Fibroblast of skin of back (primary cell): ENCODE data around the gene RPN1.
A peak's percentile ranks its signal among the peaks of the same experiment; 100 is the strongest.
"Not testable (repeated sequence)": the region's sequence is repeated elsewhere in the genome, so short reads cannot be mapped to it uniquely, and the experiment has no call there.

ENCODE experiments used
- DNase-seq: peaks from one replicate; pipeline ENCODE4 v3.0.0-alpha.2; 2013

Gene RPN1

DNA sequence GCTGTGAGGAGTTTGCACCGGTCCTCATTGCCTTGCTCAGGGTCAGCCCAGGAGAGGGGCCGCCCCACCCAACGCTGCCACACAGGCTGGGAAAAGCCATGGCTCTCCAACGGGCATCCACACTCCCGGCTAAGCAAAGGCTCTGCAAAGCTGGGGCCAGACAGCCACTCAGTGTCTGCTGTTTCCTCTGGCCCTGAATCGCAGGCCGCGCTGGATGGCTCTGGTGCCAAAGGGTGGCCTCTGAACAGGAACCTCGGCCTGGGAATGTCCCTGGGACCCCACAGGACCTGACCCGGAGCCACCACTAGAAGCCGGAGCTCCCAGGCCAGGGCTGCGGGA lies 42.9 kb downstream of the RPN1 start:
- DNase-seq = no peak

DNA sequence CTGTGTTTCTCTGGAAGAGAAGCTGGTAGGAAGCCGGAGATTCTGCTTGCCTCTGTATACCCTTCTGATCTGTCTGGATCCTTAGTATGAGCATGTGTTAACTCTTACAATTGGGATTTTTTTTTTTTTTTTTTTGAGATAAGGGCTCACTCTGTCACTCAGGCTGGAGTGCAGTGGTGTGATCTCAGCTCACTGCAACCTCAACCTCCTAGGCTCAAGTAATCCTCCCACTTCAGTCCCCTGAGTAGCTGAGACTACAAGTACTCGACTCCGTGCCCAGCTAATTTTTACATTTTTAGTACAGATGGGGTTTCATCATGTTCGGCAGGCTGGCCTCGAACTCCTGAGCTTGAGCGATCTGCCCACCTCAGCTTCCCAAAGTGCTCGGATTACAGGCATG lies 44.5 kb downstream of the RPN1 start:
- DNase-seq = no peak

DNA sequence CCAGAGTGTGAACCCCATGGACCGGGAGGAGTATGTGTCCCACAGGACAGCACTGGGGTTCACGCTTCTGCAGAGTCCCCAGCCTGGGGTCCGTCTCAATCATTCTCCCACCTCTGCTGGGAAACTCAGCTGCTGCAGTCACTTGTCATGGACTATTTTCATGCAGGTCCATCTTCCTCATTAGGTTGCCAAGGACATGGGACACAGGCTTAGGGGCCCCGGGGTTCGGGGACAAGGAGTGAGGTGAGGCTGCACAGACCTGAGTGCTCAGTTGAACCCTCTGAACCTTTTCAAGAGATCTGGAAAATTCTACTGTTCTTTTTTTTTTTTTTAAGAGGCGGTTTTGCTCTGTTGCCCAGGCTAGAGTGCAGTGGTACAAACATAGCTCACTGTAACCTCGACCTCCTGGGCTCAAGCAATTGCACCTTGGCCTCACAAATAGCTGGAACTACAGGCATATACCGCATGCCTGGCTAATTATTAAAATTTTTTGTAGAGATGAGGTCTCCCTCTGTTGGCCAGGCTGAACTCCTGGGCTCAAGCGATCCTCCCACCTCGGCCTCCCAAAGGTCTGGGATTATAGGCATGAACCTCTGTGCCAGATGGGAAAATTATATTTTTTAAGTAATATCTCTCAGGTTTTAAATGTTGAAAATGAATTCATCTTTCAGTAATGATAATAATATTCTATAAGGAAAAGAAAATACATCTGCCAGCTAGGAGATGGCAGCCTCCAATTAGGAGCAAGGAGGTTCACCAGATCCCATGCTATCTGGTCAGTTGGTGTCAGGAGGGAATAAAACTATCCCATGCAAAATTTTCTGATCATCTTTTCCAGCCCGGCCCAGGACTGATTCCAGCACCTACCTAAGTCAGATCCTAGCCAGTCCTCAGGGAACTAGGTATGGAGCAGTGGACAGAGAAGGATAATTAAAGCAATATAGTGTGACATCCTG lies 45.2 kb downstream of the RPN1 start:
- DNase-seq = no peak

DNA sequence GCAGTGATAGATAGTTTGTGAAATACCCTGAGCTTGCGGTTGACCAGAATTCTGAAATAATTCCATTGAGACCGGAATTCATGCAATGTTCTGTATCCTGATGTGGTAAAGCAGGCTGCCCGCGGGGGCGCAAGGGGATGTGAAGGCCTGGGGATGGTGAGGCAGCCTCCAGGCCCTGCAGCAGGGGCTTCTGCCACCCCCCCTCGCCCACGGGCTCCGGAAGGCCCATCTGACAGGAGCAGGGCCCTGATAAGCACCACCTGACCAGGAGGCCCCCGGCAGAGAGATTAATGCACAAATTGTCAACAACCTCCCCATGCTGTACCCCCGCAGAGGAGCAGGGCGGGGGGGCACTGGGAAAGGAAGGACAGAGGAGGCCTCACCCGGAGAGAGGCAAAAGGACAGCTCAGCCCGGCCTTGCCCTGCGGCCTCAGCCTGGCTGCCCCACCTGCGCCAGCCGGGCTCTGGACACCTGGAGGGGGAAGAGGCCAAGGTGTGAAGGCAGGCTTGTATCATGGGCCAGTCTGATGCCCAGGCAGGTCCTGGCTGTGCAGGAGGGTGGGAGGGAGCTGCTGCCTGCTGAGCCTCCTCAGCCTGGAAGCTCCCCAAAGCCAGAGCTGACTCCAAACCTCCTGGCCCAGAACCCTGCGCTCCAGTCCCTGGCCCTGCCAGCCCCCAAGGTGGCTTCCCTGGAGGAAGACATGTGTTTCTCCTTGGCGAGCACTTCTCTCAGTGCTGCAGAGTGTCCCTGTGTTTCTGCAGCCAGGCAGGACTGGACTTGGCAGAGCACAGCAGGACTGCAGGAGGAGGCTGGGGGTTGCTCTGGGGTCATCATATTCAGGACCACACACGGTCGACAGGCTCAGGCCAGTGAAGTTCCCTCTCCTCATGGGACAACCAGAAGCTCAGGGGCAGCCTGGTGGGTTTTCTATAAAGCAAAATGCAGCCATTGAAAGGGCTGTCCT lies 46.5 kb downstream of the RPN1 start:
- no peak for DNase-seq

DNA sequence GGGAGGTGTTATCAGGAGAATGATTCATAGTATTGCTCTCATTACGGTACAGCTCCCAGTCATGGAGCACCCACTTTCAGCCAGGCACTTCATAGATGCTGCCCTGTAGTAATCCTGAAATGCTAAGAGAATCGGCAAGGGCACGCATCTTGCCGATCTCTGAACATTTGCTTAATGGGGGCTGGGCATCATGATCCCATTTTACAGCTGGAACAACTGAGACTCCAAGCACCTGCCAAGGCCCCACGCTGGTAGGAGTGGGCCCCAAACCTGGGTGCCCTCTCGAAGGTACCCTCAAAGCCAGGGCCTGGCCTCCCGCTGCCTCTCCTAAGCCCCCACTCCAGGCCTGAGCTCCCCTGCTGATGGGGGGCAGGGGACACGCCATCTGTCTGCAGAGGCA lies 47.3 kb downstream of the RPN1 start:
- DNase-seq = no peak

DNA sequence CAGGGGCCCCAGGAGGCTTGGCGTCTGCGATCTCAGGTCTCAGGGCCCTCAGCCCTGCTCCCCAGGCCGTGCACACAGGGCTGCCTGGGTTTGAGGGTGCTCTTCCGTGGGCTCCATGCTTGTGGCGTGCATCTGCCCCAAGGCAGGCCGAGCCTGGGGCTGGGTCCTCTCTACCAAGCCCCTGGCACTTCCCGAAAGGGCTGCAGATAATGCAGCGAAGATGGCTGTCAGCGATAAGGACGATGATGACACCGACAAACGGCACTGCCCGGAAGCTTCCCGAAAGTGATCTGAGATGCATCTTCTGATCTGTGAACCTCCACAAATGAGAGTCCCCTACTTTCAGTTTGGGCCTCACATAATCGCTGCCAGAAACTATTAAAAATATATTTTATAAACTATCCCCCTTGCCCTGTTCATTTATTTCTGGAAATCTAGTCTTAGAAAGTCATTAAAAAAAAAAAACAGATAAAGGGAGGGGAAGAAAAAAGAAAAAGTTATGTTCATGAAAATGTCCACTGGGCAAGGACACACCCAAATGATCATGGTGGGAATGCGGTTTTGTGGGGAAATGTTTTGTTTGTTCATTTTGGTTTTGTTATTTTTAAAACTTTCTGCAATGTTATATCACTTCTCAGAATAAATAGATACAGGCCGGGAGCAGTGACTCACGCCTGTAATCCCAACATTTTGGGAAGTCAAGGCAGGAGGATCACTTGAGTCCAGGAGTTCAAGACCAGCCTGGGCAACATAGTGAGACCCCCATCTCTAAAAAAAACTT lies 51.5 kb downstream of the RPN1 start:
- peak; percentile 53 for DNase-seq

DNA sequence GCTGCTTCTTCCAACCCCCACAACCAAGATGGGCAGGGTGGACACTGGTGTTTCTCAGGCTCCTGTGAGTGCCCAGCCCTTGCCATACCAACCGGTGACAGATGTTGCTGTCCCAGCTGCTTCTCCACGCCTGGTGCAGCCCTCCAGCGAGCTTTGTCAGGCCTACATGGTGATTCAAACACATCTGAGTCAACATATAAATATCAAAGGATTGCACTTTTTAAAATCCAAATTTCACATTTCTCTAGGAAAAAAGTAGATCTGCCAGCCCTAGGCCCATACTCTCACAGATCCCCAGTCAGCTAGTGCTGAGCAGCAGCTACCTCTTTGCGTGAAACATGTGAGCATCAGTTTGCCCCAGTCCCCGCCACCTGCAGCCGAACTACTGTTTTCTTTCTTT lies 52.7 kb downstream of the RPN1 start:
- peak; percentile 57 for DNase-seq

DNA sequence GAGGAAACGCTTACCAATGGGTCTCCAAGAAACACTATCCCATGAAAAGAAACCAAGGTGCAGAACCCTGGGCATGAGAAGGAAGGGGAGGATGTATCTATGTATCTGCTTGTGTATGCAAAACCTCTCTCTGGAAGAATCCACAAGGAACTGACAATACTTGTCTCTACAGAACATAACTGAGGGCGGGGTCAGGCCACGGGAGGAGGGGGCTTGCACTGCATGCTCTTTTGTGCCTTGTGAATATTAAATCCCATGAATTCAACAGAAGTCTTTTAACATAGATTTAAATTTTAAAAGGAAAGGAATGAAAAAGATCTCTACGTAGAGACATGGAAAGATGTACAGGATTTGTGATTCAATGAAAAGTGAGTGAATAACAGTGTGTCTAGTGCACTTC lies 57.8 kb downstream of the RPN1 start:
- no peak for DNase-seq

DNA sequence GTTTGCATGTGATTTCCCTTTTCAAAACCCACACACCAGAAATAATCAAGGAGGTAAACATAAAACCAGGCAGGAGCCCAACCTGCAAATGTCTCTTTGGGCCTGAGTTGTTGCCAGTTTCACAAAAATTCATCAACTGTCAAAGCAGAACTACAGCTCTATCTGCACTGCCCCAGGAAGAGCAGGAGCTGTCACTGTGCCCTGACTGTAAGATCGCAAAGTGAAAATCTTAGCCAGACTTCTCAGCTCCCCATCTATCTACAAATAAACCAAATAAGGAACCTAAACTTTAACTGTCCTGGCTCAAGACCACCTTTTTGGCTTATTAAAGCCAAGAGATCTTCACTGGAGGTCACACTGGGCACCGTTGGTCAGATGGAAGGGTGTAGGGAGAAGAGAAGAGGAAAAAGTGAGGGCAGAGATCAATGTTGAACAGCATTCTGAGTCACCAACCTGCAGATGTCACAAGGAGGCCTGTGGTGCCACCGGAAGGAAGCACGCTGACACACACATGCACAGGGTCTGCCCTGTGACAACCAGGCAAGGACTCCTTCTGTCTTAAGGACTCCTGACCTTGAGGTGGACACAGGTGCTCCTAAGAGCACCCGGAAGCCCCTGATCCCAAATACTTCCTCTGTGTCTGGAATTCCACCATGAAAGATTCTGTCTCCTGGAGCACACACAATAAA lies 58.7 kb downstream of the RPN1 start:
- DNase-seq = no peak

DNA sequence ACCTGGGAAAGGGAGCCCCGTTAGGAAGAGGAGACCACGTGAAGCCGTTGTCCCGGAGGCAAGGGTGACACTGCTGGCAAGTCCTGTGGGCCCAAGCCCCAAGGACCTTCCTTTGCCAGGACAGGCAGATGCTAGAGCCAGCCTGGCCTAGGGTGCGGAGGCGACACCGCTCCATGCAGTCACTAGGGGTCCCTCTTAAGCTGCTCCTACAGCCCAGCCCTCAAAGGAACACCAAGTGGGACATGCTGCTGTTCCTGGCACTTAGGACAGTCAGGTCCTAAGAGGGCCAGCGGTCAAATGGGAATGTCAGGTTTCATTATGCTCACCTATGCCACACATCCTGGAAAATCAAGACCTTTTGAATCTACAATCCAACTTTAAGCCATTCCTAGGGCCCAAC lies 59.7 kb downstream of the RPN1 start:
- no peak for DNase-seq

DNA sequence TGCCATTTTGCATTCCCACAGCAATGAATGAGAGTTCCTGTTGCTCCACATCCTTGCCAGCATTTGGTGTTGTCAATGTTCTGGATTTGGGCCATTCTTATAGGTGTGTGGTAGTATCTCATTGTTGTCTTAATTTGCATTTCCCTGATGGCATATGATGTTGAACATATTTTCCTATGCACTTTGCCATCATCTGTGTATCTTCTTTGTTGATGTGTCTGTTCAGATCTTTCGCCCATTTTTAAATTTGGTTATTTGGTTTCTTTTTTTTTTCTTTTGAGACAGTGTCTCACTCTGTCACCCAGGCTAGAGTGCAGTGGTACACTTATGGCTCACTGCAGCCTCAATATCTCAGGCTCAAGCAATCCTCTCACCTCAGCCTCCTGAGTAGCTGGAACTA lies 60.6 kb downstream of the RPN1 start:
- DNase-seq = not testable (repeated sequence)

DNA sequence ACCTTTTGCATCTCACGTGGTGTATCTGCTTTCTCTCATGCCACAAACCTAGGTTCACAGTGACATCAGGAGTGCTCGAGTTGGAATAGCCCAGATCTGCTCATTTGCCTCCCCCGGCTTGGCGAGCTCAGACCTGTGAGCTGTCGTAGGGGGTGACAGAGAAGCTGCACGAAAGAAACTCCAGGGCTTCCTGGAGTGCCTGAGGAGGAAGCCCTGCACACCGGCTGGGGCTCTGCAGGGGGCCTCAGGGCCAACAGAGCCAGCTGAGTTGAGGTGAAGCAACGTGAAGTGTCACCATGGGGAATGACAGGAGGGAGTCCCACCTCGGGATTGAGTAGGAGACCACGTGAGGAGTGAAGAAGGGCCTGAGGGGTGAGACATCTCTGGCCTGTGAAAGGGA lies 62.5 kb downstream of the RPN1 start:
- no peak for DNase-seq

DNA sequence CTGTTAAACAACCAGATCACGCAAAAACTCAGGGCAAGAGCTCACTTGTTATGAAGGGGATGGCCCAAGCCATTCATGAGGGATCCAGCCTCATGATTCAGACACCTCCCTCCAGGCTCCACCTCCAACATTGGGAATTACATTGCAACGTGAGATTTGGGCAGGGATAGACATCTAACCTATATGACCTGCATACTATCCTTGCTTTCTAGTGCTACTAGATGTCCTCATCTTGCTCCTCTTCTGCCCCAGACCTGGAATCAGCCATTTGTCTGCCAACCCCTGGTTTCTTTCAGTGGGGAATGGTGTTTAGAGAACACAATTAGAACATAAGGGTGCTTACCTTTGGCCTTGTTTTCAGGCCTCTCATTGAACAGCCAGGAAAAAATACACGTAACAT lies 63.2 kb downstream of the RPN1 start:
- no peak for DNase-seq

DNA sequence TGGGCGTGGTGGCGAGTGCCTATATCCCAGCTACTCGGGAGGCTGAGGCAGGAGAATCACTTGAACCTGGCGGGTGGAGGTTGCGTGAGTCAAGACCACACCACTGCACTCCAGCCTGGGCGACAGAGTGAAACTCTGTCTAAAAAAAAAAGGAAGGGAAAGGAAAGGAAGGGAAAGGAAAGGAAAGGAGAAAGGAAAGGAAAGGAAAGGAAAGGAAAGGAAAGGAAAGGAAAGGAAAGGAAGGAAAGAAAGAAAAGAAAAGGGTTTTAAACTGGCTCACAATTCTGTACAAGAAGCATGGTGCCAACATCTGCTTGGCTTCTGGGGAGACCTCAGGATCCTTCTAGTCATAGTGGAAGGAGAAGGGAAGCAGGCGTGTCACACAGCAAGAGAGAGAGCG lies 63.7 kb downstream of the RPN1 start:
- not testable (repeated sequence) for DNase-seq

DNA sequence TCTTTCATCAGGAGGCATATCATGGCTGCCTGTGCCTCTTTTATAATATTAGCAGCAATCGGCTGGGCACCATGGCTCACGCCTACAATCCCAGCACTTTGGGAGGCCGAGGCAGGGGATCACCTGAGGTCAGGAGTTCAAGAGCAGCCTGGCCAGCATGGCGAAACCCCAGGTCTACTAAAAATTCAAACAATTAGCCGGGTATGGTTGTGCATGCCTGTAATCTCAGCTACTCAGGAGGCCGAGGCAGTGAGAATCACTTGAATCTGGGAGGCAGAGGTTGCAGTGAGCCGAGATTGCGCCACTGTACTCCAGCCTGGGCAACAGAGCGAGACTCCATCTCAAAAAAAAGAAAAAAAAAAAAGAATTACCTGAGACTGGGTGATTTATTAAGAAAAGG lies 64.2 kb downstream of the RPN1 start:
- DNase-seq = not testable (repeated sequence)

DNA sequence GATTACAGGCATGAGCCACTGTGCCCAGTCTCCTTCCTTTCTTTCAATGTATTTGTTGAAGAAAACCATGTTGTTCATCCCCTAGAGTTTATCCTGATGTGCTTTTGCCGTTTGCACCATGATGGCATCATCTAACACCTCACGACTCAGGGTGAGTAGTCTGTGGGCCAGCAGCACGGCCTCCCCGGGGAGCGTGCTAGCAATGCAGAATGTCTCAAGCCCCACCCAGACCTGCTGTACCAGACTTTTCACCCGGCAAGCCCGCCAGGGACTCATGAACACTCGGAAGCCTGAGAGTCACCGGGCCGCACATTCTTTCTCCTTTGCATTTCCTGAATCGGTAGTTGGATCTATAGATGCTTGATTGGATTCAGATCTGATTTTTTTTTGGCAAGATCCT lies 64.6 kb downstream of the RPN1 start:
- peak; percentile 53 for DNase-seq

DNA sequence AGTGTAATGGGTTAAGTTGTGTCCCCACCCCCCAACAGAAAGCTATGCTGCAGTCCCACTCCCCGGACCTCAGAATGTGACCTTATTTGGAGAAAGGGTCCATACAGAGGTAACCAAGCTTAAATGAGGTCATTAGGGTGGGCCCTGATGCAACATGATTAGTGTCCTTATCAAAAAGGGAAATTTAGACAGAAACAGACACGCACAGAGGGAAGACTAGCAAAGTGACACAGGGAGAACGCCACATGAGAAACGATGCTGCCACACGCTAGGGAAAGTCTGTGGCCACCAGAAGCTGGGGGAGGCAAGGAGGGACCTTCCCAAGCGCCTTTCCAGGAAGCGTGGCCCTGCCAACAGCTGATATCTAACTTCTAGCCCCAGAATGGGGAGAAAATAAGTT lies 65.4 kb downstream of the RPN1 start:
- DNase-seq = no peak

DNA sequence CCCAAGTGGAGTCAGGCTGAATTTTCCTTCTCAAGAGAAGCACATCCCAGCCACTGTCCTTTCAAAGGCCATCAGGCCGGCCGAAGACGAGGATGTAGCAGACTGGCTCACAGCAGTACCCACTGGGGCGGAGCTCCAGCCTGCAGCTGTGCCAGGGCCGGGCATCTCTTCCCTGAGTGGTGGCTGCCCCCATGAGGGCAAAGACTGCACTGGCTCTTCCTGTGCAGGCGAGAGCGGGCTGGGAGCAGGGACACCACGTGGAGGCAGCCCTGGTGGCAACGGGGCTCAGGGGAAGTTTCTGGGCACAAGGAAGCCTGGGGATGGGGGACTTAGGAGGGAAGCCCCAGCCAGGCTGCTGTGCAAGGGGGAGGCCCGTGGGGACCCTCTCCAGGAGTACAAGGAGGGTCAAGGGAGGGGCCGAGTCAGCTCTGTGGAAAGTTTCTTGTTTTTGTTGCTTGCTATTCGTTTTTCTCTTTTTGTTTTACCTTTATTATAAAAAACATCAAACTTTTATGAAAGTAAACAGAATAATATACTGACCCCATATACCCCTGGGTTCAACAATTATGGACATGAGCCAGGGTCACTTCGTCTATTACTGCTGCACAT lies 66.1 kb downstream of the RPN1 start:
- DNase-seq = peak; percentile 77

DNA sequence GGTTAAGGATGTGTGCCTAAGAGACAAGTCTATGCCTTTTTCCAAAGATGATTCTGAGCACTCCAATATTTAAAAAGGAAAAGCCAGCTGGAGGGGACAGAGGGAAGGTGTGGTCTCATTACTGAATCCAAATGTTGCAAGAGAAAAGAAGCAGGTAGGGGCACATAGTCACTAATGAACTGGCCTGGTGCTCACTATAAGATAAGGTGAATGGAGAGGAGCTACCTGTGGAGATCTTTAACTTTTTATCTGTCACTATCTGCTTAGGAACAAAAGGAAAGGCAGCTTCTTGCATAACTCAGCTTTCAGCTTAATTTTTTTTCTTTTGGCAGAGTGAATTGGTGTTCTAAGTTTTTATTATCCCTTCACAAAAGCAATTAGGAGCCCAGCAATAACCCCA lies 69.1 kb downstream of the RPN1 start:
- DNase-seq = no peak

DNA sequence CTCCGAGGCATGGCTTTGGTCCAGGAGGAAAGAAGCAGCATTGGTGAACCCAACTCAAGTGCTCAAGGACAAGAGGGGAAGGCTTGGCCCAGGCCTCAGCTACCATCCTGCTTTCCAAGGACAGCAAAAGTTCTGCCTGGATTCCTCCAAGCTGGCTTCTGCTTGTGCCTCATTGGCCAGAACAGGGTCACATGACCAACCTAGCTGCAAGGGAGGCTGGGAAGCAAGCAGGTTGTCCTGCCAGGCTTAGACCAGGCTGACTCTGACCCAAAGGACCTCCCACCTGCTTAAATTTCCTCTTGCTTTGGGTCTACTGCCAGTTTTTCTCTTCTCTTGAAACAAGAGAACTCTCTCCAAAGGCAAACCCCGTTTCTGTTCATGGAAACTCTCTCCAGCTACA lies 70.7 kb downstream of the RPN1 start:
- DNase-seq = no peak

DNA sequence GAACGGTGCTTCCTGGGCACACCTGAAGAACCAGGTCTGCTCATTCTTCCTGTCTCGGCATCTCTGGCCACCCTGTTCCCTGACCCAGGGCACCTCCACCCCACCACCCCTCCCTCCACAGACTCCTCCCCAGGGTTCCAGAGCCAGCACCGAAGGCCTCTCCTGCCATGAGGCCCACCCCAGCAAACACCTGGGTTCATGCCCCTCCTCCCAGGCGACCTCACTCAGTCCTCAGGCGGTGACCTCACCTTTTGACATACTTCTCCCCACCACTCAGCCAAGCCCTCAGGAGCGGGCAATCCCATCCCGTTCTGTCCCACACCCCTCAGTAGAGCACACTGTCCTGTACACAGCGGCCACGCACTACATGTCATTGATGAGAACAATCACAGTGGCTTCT lies 72.3 kb downstream of the RPN1 start:
- no peak for DNase-seq

DNA sequence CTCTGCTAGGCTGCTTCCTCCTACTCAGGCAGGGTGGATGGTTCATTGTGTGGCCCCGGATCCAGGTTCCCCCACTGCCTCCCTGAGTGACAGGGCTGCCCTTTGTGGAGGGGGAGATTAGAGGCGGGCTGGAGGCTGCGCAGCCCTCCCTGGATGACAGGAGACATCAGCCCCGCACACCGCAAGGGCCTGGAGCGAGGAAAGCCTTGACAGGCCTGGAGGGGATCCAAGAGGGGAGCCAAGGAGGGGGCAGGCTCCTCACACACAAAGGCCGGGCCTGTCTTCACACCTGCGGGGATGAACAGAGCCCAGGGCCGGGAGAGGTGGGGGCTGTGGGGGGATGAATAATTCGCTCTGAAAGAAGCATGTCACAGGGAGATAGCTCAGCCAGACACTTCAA lies 72.9 kb downstream of the RPN1 start:
- DNase-seq = no peak
